ENCODE data around the gene ENOX1.

ENOX1 gene

GRCh38 chr13:43335764-43336163 is 451.0 kb downstream of the ENOX1 start:
- no peak for DNase-seq

GRCh38 chr13:43333176-43333575 is 453.6 kb downstream of the ENOX1 start:
- no peak for DNase-seq

GRCh38 chr13:43331672-43332071 is 455.1 kb downstream of the ENOX1 start:
- no peak for DNase-seq

- no peak for DNase-seq
Observed at GRCh38 chr13:43329702-43330101, 457.1 kb downstream of the ENOX1 start.

DNA sequence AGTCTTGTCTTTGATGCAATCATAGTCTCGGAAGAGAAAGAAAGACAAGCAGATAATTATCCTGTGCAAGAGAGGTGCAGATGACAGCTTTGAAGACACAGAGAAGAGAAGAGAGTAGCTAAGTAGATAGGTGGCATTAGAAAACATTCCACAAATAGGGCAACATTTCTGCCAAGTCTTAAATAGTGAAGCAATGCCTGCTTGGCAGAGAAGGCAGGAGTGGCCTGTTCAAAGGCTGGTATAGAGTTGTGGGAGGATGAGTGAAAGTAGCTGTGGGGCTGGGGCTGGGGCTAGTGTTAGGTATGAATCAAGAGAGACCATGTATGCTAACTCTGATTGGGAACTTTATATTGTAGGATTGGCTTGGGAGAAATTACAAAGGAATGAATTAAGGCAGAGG is 457.9 kb downstream of the ENOX1 start:
- no peak for DNase-seq

DNA sequence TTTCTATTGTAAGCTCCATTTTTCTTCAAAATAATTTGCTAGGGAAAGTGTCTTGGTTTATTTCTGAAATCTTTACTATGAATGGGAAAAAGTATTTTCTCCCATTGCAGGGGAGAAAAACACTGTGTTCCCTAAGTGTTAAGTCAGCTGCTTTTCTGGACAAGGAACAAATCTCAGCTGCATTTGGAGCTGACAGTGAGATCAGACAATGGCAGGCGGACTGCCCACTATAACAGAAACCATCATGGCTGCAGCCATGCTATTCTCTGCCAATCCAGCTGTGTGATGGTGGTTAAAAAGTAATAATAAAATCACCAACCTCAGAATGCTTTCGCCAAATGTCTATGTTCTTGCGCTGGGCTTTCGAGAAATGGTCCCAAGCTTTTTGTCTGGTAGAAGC is 460.7 kb downstream of the ENOX1 start:
- no peak for DNase-seq

DNA sequence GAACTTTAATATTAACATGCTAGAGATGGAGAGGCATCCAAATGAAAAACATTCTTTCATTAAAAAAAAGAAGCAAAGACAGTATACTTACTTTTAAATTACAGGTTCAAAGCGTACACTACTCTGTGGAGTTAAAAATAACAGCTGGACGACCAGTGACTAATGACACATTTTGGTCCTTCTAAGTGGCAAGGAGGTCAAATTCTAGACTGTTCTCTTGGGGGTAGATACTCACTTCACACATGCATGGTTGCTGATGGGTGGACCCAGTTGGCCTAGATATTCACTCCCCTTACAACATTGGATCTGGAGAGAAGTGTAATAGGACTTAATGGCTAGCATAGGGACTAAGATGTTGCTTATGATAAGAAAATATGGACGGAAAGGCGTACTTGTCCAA is 461.1 kb downstream of the ENOX1 start:
- no peak for DNase-seq

- no peak for DNase-seq
Observed at GRCh38 chr13:43324129-43324528, 462.6 kb downstream of the ENOX1 start.

GRCh38 chr13:43319617-43320444 is 466.9 kb downstream of the ENOX1 start:
- no peak for DNase-seq

- no peak for DNase-seq
Observed at GRCh38 chr13:43316946-43317353, 469.8 kb downstream of the ENOX1 start.

GRCh38 chr13:43316281-43316680 is 470.5 kb downstream of the ENOX1 start:
- no peak for DNase-seq

DNA sequence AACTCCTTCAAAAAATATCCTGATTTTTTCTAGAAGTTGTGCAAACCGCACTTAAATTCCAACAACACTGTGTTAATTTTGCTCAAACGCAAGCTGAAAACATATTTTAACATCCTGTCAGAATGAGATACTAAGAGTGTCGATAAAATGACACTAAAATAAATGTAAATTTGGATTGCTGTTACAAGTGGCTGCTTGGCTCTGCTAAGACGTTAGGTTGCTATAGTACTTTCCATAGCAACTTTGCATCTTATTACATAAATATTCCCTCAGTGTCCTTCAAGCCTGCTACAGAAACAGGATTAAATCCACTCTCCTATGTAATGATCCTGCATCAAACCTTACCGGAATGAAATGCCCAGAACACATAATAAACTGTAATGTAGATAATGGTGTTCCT is 471.2 kb downstream of the ENOX1 start:
- DNase-seq: no peak

DNA sequence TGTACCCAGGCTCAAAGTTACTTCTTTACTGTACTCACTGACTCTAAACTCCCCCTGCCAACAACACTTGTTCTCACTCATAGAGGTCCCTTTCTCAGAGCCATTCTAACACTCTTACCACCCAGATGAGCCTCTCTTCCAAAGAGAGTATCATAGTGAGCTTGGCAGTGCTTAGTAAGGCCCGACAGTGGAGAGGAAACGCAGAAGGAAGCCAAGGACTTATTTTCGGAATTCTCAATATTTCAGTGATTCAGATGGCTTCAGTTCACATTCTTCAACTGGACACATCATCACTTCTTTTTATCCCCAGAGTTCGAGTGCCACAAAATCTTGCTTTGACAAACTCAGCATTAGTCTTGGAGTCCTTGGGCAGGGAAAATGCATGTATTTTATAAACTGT is 477.5 kb downstream of the ENOX1 start:
- DNase-seq: no peak

DNA sequence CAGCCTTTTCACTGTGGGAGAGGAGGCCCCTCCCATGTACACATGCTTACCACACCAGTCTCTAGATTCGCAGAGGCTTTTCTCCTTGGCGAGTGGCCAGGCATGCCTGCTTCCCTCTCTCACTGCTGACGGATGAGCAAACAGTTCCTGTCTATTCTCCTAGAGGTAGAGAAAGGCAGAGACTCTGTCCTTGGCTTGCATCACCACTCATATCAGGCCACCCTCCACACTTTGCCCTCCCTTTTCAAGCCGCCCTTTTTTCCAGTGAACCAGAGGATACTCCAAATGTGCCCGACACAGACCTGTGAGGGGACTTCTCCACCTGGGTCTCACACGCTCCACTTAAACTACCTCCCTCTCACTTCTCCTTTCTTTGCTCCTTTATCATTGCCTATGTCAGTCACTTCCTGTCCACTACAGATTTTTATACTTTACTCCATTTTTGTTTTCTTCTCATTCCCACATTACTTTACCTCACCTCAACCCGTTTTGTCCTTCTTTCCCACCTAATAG is 478.8 kb downstream of the ENOX1 start:
- DNase-seq: no peak

DNA sequence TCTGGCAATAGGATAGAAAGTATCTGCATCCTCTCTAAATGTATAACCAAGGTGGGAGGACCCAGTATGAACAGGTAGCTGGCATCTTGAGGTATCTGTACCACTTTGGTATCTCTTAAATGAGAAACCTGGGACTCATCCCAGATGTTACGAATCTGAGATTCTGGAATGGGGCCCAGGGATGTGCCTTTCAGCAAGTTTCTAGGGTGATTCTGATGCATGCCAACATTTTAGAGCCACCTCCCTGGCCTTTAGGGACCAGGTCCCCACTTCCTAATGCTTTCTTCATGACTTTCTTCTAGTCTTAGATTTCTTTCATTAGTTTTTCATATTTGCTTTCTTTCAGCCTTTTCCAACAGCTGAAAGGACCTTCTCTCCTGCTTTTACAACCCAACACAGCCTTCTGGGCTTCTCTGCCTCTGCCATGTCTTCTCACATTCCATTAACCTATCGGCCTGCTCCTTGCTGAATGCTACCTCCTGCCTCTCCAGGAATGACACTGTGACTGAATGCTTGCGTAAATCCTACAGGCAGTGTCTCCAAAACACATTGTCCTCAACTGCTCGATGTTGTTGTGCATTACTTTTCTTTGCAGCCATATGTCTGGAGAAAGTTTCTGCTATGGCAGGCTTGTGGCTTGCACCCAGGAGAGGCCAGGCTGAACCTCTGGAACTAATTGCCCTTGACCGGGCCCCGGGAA is 479.4 kb downstream of the ENOX1 start:
- no peak for DNase-seq

DNA sequence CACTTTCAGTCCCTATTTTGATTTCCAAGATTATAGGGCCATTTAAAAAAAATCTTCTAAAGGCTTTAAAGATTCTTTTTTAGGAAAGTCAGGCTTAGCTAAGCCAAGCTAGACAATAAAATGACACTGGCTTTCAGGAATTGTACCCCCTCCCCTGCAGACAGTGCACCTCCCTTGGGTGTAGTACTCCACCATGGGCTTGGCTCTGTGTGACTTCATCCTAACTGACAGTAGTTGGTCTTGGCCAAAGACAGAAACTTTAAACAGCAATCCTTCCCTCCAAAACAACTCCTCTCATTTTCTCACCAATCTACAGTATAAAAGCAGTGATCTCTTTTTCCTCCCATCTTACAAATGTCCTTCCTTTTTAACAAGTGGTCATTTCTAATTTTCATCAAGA is 480.4 kb downstream of the ENOX1 start:
- DNase-seq: no peak

- no peak for DNase-seq
Observed at GRCh38 chr13:43305416-43305815, 481.4 kb downstream of the ENOX1 start.

DNA sequence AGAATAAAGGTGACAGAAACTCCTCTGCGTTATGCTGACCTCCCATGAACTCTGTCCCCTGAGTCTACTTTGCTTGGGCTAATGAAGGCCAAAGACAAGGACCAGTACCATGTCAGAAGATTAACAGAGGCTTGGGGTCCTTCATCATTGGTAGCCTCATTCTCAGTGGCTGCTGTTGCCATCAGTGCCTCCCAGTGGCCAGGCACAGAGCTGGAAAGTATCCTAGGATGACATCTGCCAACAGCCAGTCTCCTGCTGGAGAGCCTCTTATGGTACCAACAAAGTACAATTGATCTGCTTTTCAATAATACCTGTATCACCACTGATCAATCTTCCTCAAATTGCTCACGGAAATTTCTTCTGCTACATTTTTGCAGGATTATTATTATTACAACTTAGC is 481.8 kb downstream of the ENOX1 start:
- no peak for DNase-seq

GRCh38 chr13:43304449-43304848 is 482.3 kb downstream of the ENOX1 start:
- DNase-seq: no peak

DNA sequence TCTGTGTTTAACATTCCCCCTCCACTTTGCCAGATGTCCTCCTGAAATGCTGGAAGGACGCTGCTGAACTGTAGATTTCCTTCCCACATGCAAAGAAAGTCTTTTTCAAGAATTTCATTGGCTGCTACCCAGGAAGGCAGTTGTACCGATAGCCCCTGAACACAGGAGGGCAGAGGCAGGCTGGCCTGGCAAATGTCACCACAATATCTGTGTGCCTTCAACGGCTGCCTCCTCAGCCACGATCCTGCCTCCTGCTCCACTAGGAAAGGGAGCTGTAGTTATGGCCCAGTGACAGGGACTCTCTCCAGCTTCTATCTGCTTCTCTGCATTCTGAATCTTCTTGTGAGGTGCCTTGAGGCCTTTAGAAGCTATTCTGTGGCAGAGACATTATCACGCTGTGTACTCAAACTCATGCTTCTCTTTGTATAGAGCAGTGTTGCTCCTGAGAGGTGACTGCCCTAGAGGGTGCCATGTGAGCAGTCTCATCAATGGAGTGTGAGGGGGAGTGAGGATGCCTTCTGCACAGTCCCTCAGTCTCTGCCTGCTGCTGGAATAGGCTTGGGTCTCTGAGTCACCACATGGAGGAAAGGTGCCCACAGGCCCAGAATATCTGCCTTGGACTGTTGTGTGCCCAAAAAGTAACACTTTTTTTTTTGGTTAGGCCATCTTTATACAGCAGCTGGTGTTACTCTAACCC is 483.6 kb downstream of the ENOX1 start:
- DNase-seq: no peak

GRCh38 chr13:43301346-43301969 is 485.3 kb downstream of the ENOX1 start:
- no peak for DNase-seq

DNA sequence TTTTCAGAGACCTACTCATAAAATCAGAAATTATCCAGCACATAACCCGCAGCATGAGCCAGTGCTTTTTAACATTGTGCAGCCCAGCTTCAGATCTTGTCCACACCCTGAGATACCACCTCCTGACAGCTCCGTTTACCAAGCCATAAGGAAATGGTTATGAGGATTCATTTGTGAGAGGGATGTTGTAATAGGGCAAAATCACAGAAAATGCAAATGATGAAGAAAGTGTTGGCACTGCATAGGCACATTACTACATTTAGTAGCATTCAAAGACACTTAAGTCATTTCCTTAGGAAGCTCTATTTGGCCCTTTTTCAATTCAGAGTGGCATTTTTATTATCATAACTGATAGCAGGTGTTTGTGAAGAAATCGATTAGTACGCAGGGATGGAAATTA is 485.9 kb downstream of the ENOX1 start:
- DNase-seq: no peak

- no peak for DNase-seq
Observed at GRCh38 chr13:43299374-43299773, 487.4 kb downstream of the ENOX1 start.
